K562 (cell line): ENCODE data around the gene MTIF3. TPM values are rescaled to one million over a fixed set of nuclear protein-coding genes. Genes with fewer than 3 reads are reported as not detected.

ENCODE experiments used
- ATAC-seq: fragments of 200-7000 bp; cut with Tn5 transposase; 3 replicates; pipeline ENCODE4 v1.9.1; 2020; ENCODE audit warnings: moderate library complexity
- BruUV-seq: library from RNA; stranded (reverse); fragments of 400-500 nt; replicated peaks from 2 replicates; lab custom pipeline; 2021; lab: Mats Ljungman, UMichigan
- CTCF ChIA-PET: fragments of 300-600 bp; formaldehyde crosslinking; extraction: SDS; loops from one replicate; lab custom pipeline; 2021; ENCODE audit warnings: low intra/inter-chr PET ratio; lab: Yijun Ruan, JAX
- POLR2A ChIA-PET: fragments of 300-600, 350-650 bp; sonication (Branson Sonifier 250); formaldehyde crosslinking; extraction: SDS; loops from one replicate; lab custom pipeline; 2021; ENCODE audit warnings: antibody characterized with exemption, inconsistent platforms; lab: Yijun Ruan, JAX
- DNase-seq, 4 experiments: peaks; one replicate each; pipeline versions ENCODE4 v3.0.0 to v3.0.0-alpha.2; 2011 to 2018; ENCODE audit warnings: low spot score in 3 of 4, mixed read lengths in 3 of 4; ENCODE audit errors: extremely low read depth in 1 of 4
- FAIRE-seq: peaks from 2 replicates; lab custom pipeline; 2011; peaks lifted over from hg19 to GRCh38; lab: Jason Lieb, UNC
- H2AFZ ChIP-seq: 2 replicates; pipeline ENCODE4 v1.6.0; 2011; ENCODE audit warnings: low read depth, low read length, control low read depth, inconsistent platforms
- H3K27ac ChIP-seq: fragments of 200-600 bp; 3 replicates; pipeline ENCODE4 v1.8.0; 2011; ENCODE audit warnings: low read depth, mild to moderate bottlenecking, control low read depth, inconsistent platforms, low read length, moderate library complexity, mixed read lengths; ENCODE audit errors: extremely low read depth
- H3K27me3 ChIP-seq, 2 experiments: fragments of 300-600 bp in 1 of 2; 2 replicates in 1 of 2; 3 replicates in 1 of 2; pipeline versions ENCODE4 v1.6.0 to v1.8.0; 2011; ENCODE audit warnings: inconsistent platforms in 2 of 2, low read length in 2 of 2, mild to moderate bottlenecking in 1 of 2, mixed read lengths in 1 of 2, moderate library complexity in 1 of 2; ENCODE audit not compliant: control insufficient read depth in 2 of 2, insufficient read depth in 2 of 2
- H3K36me3 ChIP-seq: fragments of 300-600 bp; 3 replicates; pipeline ENCODE4 v1.8.0; 2011; ENCODE audit warnings: mild to moderate bottlenecking, low read length, inconsistent platforms; ENCODE audit not compliant: control insufficient read depth, insufficient read depth
- H3K4me1 ChIP-seq, 2 experiments: fragments of 200-600 bp in 1 of 2; replicated peaks in 1 of 2; 2 replicates in 1 of 2; 3 replicates in 1 of 2; pipeline versions ENCODE4 v1.5.1 to v1.8.0; 2011; ENCODE audit warnings: inconsistent platforms in 2 of 2, low read length in 2 of 2, mild to moderate bottlenecking in 1 of 2, mixed read lengths in 1 of 2, moderate library complexity in 1 of 2; ENCODE audit not compliant: control insufficient read depth in 2 of 2, insufficient read depth in 2 of 2
- H3K4me2 ChIP-seq: 2 replicates; pipeline ENCODE4 v1.6.1; 2011; ENCODE audit warnings: low read length, control low read depth, inconsistent platforms, mixed read lengths; ENCODE audit not compliant: insufficient read depth
- H3K4me3 ChIP-seq: fragments of 200-600 bp; sonication (generic), shearing (Covaris generic); 2 replicates; pipeline ENCODE4 v1.5.1; 2016; ENCODE audit warnings: control low read depth, inconsistent platforms
- H3K79me2 ChIP-seq: fragments of 200-600 bp; 3 replicates; pipeline ENCODE4 v1.8.0; 2011; ENCODE audit warnings: low read length, inconsistent platforms; ENCODE audit not compliant: control insufficient read depth, insufficient read depth
- H3K9ac ChIP-seq, 2 experiments: 2 replicates each; pipeline versions ENCODE4 v1.6.0 to v1.6.1; 2011; ENCODE audit warnings: low read depth in 2 of 2, low read length in 2 of 2, control low read depth in 1 of 2, inconsistent platforms in 1 of 2, mild to moderate bottlenecking in 1 of 2, mixed read lengths in 1 of 2; ENCODE audit not compliant: insufficient read depth in 1 of 2
- H3K9me1 ChIP-seq: one replicate; pipeline ENCODE4 v1.6.0; 2011; ENCODE audit warnings: inconsistent platforms, mild to moderate bottlenecking, low read length, moderate library complexity; ENCODE audit not compliant: control insufficient read depth, insufficient read depth
- H3K9me3 ChIP-seq: replicated peaks from 2 replicates; pipeline ENCODE4 v1.5.1; 2011; ENCODE audit warnings: low read depth, low read length, inconsistent platforms; ENCODE audit not compliant: control insufficient read depth, insufficient read depth
- H4K20me1 ChIP-seq: replicated peaks from 2 replicates; pipeline ENCODE4 v1.6.1; 2011; ENCODE audit warnings: low read length, inconsistent platforms, mixed read lengths; ENCODE audit not compliant: control insufficient read depth, insufficient read depth
- BRD9 ChIP-seq: fragments of 450-650 bp; IDR thresholded peaks from 2 replicates; pipeline ENCODE4 v1.6.1; 2018; ENCODE audit warnings: low read depth; ENCODE audit not compliant: partially characterized antibody
- CCNT2 ChIP-seq: IDR thresholded peaks from 2 replicates; pipeline ENCODE4 v1.6.1; 2011; ENCODE audit warnings: borderline replicate concordance, low read depth, mild to moderate bottlenecking, moderate library complexity, mixed read lengths, low read length; ENCODE audit not compliant: insufficient read length; ENCODE audit errors: extremely low read depth
- IRF2 ChIP-seq: sonication (generic); formaldehyde crosslinking; IDR thresholded peaks from 2 replicates; pipeline ENCODE4 v1.8.1; 2022; ENCODE audit warnings: mild to moderate bottlenecking, missing genetic modification reagents
- MGA ChIP-seq: fragments of 450-650 bp; IDR thresholded peaks from 2 replicates; pipeline ENCODE4 v1.6.1; 2016; ENCODE audit warnings: mild to moderate bottlenecking, moderate library complexity
- NCOR1 ChIP-seq: fragments of 450-650 bp; IDR thresholded peaks from 2 replicates; pipeline ENCODE4 v1.6.1; 2016; ENCODE audit warnings: mild to moderate bottlenecking, moderate library complexity
- OTX1 ChIP-seq: fragments of 450-650 bp; formaldehyde crosslinking; IDR thresholded peaks from 2 replicates; pipeline ENCODE4 v1.4.0; 2022; ENCODE audit warnings: mild to moderate bottlenecking
- POLR2AphosphoS2 ChIP-seq: IDR thresholded peaks from 2 replicates; pipeline ENCODE4 v1.6.1; 2012; ENCODE audit warnings: low read length, improper control_type of control experiment
- POLR2H ChIP-seq: IDR thresholded peaks from 2 replicates; pipeline ENCODE4 v1.6.1; 2016; ENCODE audit warnings: missing genetic modification characterization, low read depth, mild to moderate bottlenecking, control low read depth, missing compliant biosample characterization, moderate library complexity
- PRPF4 ChIP-seq: fragments of 200-400 bp; formaldehyde crosslinking; IDR thresholded peaks from one replicate; pipeline ENCODE4 v1.6.1; 2017; ENCODE audit warnings: low read length, low read depth, mild to moderate bottlenecking; ENCODE audit not compliant: insufficient read depth, poor library complexity, severe bottlenecking
- ZNF140 ChIP-seq: fragments of 250-450 bp; sonication (Bioruptor Pico); IDR thresholded peaks from 2 replicates; pipeline ENCODE4 v1.8.0; 2021; ENCODE audit warnings: moderate library complexity, mild to moderate bottlenecking, inconsistent platforms
- ZNF584 ChIP-seq: fragments of 200-800 bp; sonication (Bioruptor generic); IDR thresholded peaks from 2 replicates; pipeline ENCODE4 v1.6.1; 2016; ENCODE audit warnings: low read depth, mild to moderate bottlenecking, missing genetic modification characterization, missing compliant biosample characterization
- WGBS: fragments of 100-300 bp; shearing (Covaris generic); methylation state at CpG from one replicate; pipeline ENCODE4 v1.1.6; 2016; ENCODE audit warnings: low coverage, mixed read lengths; ENCODE audit not compliant: insufficient coverage; ENCODE audit errors: missing lambda C conversion rate; 5-methylcytosine and 5-hydroxymethylcytosine counted together
- in situ Hi-C: fragments of 300-500 bp; cut with MboI; formaldehyde crosslinking; loops from 4 replicates; pipeline ENCODE4 v1.15.0; 2018; ENCODE audit warnings: inconsistent platforms, mixed read lengths
- intact Hi-C: fragments of 100-400 bp; cut with micrococcal nuclease; formaldehyde crosslinking; loops from 2 replicates; pipeline ENCODE4 v1.14.2; 2022
- polyA plus RNA-seq, 8 experiments: library from polyadenylated mRNA; depleted of rRNA in 4 of 8; stranded (reverse) in 5 of 8; unstranded in 3 of 8; fragments of >200 nt; fragmentation: Nextera tagmentation in 2 of 8; fragmentation: Illumina TruSeq in 1 of 8; extraction: Ambion mirVana in 2 of 8; extraction: Trizol in 1 of 8; gene quantifications; 2 replicates each; pipeline versions ENCODE4 v1.2.1 to v1.2.3, GENCODE V29; 2011 to 2014; ENCODE audit warnings: inconsistent platforms in 1 of 8, missing spikeins in 1 of 8
- total RNA-seq, 7 experiments: library from RNA; depleted of rRNA in 6 of 7; stranded (reverse); fragments of >200 nt in 6 of 7; fragmentation: Illumina TruSeq in 2 of 7; extraction: Trizol in 2 of 7; gene quantifications; 2 replicates each; pipeline versions ENCODE4 v1.2.1 to v1.2.3, GENCODE V29; 2011 to 2021; ENCODE audit warnings: low replicate concordance in 1 of 7

Gene MTIF3
- total and polyA plus RNA-seq, 9 of the 15 experiments (the other 6 are each of a cell fraction or from before 2014, with no cell fraction given) = 23.5 to 73.6 (median 45.2) TPM

GRCh38 chr13:27440408-27440807, 10.0 kb downstream of the MTIF3 start:
- no peak for DNase-seq
- TF ChIP-seq CCNT2 = no peak
- no peak for TF ChIP-seq IRF2 (CRISPR knock-in tag)
- TF ChIP-seq MGA = no peak
- no peak for TF ChIP-seq ZNF140 (CRISPR knock-in tag)
- no peak for TF ChIP-seq POLR2H (tag)
- TF ChIP-seq BRD9 = no peak
- TF ChIP-seq ZNF584 (CRISPR knock-in tag) = no peak
- TF ChIP-seq PRPF4 = no peak
- TF ChIP-seq NCOR1 = no peak
- no peak for TF ChIP-seq OTX1 (CRISPR knock-in tag)
- no peak for TF ChIP-seq POLR2AphosphoS2
- no peak overlapping the region for H3K9ac ChIP-seq
- WGBS = no CpG with 5 or more reads among the region's 1 CpG
- H3K36me3 ChIP-seq = peaks cover 31% of the 10 kb centered on the region; the same call in 2 of the 3 replicates
- ATAC-seq = no peak
- H3K4me2 ChIP-seq = no peak overlapping the region
- in situ Hi-C loops = no loop called here
- peaks cover 0 to 2% of the 10 kb centered on the region in 2 experiments; a peak in 2 of 5 replicates for H3K4me1 ChIP-seq
- no peaks in the 10 kb centered on the region for H3K79me2 ChIP-seq
- no peak overlapping the region for H3K27ac ChIP-seq
- H3K4me3 ChIP-seq = no peak overlapping the region
- ChIA-PET POLR2A (no interaction called here), CTCF (no interaction called here)
- H3K9me1 ChIP-seq = no peaks in the 10 kb centered on the region
- H4K20me1 ChIP-seq = no peaks in the 10 kb centered on the region
- intact Hi-C loops = no loop called here
- no peak overlapping the region for H2AFZ ChIP-seq
- no peaks in the 10 kb centered on the region for H3K27me3 ChIP-seq
- no peak for FAIRE-seq
- BruUV-seq = no TSS peak
- no peaks in the 10 kb centered on the region for H3K9me3 ChIP-seq
